Measurements from ENCODE around the gene CSH1.
"Not testable (repeated sequence)": the region's sequence is repeated elsewhere in the genome, so short reads cannot be mapped to it uniquely, and the experiment has no call there.

- TF ChIP-seq YY1 (IDR thresholded peaks at IDR 0.05); GABPA (IDR thresholded peaks at IDR 0.05 in 1 of 2, conservative IDR thresholded peaks at IDR 0.05 in 1 of 2): not testable (repeated sequence)
These were observed 13.2 kb upstream of the CSH1 start for GRCh38 chr17:63909586-63909985.

Data from liver (tissue), 2 donors.